Jurkat, Clone E6-1 (cell line): ENCODE measurements around the gene DNAJB4.

Experiments used
- DNase-seq: peaks from one replicate; pipeline ENCODE4 v3.0.0-alpha.2; 2011; ENCODE audit warnings: low read depth, low spot score
- H3K4me3 ChIP-seq: 2 replicates; pipeline ENCODE4 v1.5.1; 2011; ENCODE audit warnings: mild to moderate bottlenecking, low read length, control low read depth, moderate library complexity

DNAJB4 gene

DNA sequence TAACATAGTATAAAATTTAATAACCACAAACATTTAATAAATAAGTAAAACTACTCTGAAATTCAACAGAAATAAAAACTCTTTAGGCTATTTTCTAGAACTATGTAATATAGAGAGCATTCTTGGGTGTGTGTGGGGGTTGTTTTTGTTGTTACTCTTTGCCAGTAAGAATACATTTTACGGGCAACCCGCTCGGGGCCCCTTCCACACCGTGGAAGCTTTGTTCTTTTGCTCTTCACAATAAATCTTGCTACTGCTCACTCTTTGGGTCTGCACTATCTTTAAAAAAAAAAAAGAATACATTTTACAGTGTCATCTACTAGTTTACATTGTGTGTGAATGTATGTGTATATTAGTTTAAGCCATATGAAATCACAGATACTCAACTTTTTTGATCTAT is 25.1 kb downstream of the DNAJB4 start:
- no peak overlapping the region for H3K4me3 ChIP-seq
- no peak for DNase-seq

DNA sequence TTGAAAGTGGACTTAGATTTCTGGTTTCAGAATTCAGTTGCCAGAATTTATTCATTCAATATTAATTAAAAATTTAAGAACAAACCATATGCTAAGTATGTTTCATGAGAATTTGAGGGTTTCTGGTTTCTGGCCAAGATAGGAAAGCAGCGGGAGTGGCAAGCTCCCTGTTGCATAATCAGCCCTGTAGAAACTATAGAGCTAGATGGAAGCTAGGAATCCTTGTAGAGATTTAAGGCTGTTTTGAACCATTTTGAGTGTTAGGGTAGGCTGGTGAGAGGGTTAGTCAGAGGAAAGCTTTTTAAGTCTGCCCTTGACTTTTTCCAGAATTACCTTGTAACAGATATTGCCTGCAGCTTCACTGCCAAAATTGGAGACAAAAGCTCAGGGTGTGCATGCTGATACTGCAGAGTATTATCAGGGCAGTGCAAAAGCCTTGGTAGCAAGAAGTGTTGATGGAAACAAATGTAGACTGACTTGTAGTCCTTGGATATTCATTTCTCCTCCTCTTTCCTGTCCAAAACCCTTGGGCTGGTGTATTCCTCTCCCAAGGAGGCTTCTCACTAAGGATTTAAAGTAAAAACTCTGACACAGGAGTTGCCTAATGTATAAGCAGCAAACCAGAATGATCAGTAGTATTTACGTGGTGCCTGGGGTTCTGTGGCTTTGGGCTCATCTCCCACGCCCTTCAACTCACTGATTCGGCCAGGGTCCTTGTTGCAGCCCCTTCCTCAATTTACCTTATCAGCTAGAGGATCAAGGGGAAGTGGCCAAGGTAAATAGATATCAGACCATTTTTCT is 28.5 kb downstream of the DNAJB4 start:
- no peak overlapping the region for H3K4me3 ChIP-seq
- DNase-seq: no peak

DNA sequence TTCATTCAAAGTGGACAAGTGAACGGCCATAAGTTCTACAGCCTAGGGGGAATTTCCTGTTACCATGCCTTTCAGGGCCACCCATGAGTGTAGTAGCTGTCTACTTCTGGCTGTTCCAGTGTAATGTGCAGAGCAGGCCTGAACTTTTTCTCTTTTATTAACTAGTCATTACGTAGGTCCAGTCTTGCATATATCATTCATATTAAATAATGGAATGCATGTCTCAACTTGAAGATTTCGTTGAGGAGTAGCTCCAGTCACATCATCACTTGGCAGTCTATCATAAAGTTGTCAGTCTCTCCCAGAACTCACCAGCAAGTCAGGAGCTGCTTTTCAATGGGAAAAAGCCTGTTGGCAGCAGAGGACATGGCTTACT is 29.0 kb downstream of the DNAJB4 start:
- no peak overlapping the region for H3K4me3 ChIP-seq
- DNase-seq: no peak

DNA sequence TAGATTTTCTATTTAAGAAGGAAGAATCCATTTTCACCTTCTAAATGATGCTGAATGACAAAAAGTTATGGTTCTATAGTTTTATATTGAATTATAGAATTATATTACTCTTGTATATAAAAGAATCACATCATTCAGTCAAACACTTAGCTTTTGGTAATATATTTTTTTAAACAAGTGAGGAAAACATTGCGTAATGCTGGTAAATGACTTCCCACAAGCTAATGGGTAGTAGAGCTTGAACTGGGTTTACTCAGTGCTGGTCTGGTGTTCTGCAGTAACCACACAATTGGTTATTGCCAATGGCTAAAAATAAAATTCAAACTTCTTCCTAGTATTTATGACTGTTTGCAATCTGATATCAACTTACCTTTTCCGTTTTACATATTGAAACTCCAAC is 30.4 kb downstream of the DNAJB4 start:
- DNase-seq: no peak
- H3K4me3 ChIP-seq: no peak overlapping the region

DNA sequence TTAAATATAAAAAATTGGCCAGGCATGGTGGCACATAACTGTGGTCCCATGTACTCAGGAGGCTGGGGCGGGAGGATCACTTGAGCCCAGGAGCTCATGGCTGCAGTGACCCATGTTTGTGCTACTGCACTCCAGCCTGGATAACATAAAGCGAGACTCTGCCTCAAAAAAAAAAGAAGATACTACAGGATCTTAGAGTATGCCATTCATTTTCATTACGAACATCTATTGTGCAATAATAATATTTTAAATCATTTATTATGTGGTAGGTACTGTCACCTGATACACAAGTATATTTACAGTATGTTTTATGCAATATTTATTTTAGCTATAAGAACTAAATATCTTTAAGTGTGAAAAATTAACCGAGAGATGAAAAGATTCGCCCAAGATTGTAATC is 31.7 kb downstream of the DNAJB4 start:
- no peak overlapping the region for H3K4me3 ChIP-seq

DNA sequence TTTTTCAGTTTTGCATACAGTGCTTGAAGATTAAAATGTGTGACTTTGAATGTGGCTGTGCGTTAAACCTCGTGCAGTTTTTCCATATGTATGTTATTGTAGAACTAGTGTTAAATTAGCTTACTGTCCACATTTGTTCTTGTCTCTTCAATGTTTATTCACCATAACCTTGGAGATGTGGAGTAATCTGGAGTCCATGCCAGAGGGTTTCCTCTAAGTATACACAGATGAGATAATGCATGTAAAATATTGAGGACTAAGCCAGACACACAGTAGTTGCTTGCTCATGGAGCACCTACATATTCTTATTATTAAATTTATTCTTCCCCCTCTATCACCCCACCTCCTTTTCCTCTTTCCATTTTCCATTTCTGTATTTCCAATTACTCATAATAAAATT is 33.3 kb downstream of the DNAJB4 start:
- no peak for DNase-seq
- H3K4me3 ChIP-seq: no peak overlapping the region

More for the DNA sequence above, 31.7 kb downstream of the DNAJB4 start:
- DNase-seq: no peak

DNA sequence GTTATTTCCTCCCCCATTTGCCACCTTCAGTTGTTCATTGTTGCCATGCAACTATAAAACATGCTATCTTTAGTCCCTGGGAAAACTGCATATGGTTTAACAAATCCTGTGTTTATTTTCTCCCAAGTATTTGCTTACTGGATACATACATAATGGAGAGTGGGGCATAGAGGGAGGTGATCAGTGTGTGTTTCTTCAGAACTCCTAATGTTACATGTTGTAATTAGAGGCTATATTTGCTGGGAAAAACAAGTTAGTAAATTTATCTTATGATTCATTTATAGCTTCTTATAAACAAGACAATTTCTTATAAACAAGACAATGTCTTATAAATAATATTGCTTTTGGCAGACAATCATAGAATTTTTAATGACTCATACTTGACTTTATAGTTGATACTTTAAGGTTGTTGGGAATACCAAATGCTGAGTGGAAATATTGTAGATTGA is 33.8 kb downstream of the DNAJB4 start:
- H3K4me3 ChIP-seq: no peak overlapping the region
- DNase-seq: no peak

DNA sequence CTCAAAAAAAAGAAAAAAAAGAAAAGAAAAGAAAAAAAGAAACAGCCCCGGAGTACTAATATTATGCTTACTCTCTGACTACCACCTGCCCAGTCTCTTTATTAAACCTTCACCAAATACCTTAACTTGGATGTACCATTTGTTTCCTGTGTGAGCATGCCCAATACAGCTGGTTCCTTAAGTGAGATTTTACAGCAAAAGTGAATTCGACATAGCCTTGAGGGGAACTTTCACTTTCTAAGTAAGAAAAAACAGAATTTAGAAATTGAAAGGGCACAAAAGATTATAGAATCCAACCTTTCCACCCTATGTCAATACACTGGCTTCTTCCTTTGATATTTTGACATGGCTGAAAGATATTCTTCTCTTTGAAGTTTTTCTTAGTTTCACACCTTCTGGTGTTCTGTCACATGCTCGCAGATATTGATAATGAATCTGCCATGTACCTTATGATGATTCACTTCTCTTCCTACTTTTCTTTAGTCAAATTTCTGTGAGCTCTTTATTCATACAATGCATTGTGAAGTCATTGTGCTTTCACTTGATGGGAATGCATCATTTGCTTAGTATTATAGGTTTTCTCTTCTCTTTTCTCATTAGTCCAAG is 35.8 kb downstream of the DNAJB4 start:
- DNase-seq: no peak
- H3K4me3 ChIP-seq: no peak overlapping the region

DNA sequence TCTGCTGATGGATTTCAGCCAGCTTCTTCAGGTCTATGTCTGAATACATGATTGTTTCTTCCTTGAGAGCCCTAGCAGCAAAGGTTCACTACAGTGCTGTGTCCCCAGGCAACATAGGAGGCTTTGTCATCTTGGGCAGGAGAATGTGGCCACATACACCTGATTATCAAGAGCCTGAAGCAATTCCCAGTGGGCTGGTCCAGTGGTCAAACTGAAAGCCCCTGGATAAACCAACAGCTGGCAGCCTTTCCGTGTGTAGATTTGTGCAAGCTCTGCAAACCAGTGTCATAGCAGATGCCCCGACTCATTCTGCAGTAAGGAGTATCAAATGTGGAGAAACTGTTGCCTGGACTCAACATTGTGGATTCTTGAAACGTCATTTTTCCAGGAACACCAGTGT is 38.7 kb downstream of the DNAJB4 start:
- DNase-seq: no peak
- no peak overlapping the region for H3K4me3 ChIP-seq

DNA sequence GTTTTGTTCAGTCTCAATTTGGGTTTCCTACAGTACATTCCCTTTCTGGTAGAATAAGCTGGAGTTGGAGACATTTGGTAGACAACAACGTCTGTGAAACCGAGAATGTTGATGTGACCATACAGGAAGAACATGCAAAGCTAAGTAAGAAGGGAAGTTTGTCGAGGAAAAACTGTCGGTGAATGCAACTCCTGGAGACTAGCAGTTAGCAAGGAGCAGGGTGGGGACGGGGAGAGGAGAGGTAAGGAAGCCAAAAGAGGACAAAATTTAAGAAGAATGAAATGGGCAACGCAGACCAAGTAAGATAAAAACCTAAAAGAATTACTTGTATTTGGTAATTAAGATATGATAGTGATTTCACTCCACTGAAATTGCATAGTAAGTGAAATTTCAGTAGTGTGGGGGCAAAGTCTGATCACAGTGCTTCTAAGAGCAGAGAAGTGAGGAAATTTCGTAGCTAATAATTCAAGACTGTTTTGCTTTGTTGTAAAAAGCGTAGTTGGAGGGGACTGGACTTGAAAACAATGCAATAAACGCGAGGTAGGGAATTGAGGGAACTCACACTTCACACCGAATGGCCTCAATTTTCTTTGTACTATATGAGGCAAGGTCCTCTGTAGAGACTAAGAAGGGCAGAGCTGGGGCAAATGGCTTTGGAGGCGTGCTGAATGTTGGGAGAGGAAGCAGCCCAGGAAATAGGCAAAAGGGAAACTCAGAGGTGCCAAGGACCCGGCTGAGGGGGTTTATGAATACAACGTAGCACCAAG is 40.2 kb downstream of the DNAJB4 start:
- DNase-seq: no peak
- H3K4me3 ChIP-seq: no peak overlapping the region

DNA sequence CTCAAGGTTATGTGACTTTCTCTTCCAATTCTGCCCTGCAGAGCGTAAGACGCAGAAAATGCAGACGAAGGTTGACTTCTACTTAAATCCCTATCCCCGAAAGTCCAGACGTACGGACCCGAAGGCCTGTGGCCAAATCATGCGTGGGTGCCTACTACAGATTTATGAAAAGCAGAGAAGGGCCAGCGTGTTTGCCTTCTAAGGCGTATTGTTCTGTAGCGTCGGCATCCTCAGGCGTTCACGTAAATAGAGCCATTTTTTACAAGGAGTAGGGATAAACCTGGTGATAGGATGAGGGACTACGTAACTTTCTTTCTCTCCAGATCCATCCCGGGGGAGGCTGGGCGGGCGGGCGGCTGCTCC is 40.8 kb downstream of the DNAJB4 start:
- no peak for DNase-seq
- no peak overlapping the region for H3K4me3 ChIP-seq

DNA sequence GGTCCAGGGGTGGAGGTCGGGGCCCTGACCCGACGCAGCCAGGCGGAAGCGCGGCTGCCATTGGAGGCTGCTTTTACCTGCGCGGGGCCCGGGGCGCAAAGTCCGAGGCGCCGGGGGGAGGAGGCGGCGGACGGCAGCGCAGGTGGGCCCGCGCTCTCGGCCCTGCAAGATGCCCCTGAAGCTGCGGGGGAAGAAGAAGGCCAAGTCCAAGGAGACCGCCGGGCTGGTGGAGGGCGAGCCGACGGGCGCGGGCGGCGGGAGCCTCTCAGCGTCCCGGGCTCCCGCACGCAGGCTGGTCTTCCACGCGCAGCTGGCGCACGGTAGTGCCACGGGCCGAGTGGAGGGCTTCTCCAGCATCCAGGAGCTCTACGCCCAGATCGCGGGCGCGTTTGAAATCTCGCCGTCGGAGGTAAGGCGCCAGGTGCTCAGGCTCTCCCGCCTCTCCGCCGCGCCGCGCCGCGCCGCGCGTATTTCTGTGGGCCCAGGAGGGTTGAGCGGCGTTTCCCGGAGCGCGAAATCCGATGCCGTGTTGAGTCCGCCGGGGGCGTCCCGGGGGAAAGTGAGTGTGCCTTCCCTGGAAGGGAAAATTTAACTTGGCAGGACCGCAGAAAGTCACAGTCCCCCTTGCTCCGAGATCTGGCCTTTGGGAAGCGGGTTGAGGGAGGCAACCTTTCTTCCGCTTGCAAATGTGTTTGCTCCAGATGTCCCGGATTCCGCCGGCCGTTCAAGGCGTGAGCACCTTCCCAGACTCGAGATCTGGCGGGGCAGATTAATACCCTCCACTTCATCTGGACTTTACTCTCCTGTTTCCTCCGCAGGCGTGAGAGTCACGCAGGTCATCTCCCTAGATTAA is 41.4 kb downstream of the DNAJB4 start, which contains the start of gene GIPC2:
GIPC2 (plus strand) TSS at position 41 of the 853 bp plus-strand sequence; CDS start at position 170, 129 bp downstream.
- no peak within 1 kb of the TSS for H3K4me3 ChIP-seq
- no peak for DNase-seq

DNA sequence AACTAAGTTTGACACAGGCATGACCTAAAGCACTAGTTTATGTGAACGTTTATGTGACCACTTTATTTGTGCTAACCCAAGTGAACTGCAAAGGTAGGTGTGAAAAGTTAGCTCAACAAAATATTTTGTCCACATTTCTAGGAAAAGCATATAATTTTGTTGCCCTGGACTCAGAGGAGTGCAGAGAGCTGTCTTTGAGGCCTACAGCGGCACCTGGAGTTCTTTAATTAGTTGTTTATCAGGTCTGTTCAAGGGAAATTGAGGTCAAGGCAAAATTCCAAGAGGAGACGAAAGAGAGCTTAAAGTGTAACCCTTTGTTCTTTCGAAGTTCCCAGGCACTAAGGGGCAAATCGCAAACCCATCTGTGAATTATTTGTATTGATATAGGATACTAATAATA is 42.4 kb downstream of the DNAJB4 start:
- no peak for DNase-seq
- H3K4me3 ChIP-seq: no peak overlapping the region

DNA sequence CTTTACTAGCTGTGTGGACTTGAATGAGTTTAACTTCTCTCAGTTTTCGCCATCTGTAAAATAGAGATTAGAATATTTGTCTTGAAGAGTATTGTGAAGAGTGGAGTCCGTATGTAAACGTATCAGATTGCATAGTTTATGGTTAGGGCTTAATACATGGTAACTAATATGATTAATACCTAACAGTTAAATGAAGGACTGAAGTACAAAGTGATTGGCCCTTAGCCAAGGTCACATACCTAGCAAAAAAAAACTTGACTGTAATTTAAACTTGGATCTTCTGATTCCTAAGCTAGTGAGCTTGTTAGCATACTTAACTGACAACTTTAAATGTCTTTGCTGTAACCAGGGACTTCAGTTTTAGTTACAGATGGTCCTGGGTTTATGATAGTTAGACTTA is 42.9 kb downstream of the DNAJB4 start:
- no peak for DNase-seq
- H3K4me3 ChIP-seq: no peak overlapping the region

DNA sequence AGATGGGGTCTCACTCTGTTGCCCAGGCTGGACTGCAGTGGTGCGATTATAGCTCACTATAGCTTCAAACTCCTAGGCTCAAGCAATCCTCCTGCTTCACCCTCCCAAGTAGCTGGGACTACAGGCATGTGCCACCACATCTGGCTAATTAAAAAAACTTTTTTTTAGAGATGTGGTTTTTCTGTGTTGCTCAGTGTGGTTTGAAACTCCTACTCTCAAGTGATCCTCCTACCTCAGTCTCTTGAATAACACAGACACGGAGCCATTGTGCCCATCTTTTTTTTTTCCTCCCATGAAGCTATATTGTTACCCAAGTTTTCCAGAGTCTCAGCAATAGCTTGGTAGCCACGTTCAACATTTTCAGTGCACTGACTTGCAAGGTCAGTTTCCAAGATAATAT is 43.7 kb downstream of the DNAJB4 start:
- no peak overlapping the region for H3K4me3 ChIP-seq
- DNase-seq: peak; percentile 51

DNA sequence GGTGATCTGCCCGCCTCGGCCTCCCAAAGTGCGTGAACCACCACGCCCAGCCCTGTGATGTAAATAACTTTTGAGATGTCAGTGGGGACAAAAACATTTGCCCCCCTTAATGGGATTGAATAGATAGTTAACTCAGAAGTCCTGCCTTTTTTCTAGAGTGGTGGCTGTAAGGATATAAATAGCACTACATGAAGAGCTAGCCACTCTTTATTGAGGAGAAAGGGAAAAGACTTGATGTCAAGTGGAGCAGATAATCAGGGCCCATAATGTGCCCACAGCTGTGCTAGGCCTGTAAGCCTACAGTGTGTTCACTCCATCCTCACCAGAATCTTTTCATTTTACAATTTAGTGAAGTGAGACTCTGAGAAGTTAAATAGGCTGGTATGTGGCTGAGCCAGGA is 44.7 kb downstream of the DNAJB4 start:
- no peak for DNase-seq
- H3K4me3 ChIP-seq: no peak overlapping the region

DNA sequence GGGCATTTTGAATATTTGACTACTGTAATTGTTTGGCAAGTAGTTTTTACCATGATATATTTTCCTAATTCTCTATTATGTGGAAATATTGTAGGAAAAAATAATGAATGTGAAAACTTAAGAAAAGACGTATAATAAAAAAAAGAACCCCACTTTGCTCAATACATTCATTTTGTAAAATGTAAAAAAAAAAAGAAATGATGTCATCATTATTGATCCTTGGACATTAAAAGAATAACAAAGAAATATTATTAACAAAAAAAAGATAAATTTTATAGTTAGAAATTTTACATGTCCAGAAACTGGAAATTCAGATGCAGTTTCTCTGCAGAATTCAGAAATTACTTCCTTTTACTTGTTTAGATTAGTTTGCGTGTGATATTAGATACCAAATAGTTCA is 46.3 kb downstream of the DNAJB4 start:
- H3K4me3 ChIP-seq: no peak overlapping the region
- no peak for DNase-seq

DNA sequence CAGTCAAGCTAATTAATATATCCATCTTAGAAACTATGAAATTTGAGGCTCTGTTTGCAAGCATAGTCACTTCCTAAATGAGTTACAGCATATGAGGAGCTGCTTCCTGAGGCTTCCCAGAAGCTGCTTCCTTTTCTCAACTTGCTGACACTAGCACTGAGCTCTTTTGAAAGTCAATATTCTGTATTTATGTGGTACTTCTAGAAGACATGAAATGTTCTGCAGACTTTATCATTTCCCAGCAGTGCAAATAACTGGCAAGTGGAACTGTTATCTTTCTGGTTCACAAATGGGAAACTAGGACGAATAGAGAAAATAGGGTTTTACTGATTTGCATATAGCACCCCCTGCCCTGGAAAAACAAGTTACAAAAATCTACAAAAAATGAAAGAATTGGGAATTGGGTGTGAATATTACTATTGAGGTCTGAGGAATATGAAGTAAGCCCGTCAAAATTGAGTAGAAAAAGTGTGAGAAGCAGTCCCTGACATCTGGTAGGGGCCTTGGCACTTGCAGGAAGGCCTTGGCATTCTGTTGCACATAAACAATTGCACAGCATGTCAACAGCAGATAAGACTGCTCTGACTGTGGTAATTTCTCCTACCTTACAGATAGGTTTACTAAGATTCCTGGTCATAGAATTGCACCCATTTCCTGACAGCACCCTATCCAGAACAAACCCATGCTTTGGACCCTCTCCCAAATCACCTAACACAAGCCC is 48.1 kb downstream of the DNAJB4 start:
- no peak overlapping the region for H3K4me3 ChIP-seq
- DNase-seq: no peak

DNA sequence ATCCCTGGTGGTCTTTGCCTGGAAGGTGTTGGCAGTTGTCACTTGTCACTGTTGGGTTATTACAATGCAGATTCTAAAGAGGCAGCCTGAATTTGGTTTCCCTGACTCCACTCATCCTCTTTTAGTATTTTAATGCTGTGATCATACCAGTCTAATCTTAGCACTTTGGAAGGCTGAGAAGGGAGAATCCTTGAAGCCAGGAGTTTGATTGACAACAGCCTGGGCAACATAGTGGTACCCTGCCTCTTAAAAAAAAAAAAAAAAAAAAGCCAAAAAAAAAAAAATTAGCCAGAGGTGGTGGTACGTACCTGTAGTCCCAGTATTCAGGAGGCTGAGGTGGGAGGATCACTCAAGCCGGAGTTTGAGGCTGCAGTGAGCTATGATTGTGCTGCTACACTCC is 48.8 kb downstream of the DNAJB4 start:
- no peak overlapping the region for H3K4me3 ChIP-seq
- DNase-seq: no peak
